ENCODE measurements around the gene ZNF384.

- TF ChIP-seq TARDBP (IDR thresholded peaks at IDR 0.05), result no peak
- TF ChIP-seq NFRKB (IDR thresholded peaks at IDR 0.05), result no peak
- TF ChIP-seq SP1 (IDR thresholded peaks at IDR 0.05), result no peak
- TF ChIP-seq FOXK2 (IDR thresholded peaks at IDR 0.05), result no peak
- no peak for TF ChIP-seq FOXA1 (IDR thresholded peaks at IDR 0.05)
- no peak for TF ChIP-seq ZNF384 (IDR thresholded peaks at IDR 0.05)
- no peak for TF ChIP-seq ARNT (IDR thresholded peaks at IDR 0.05)
- no peak for TF ChIP-seq HDGF (IDR thresholded peaks at IDR 0.05; ENCODE audit: borderline replicate concordance)
- no peak for TF ChIP-seq PKNOX1 (IDR thresholded peaks at IDR 0.05)
Observed at GRCh38 chr12:6693832-6694355, 4.7 kb upstream of the ZNF384 start.
